Ammon's horn (tissue), 1 donor: ENCODE data around the gene OR13A1.
"Not testable (repeated sequence)": the region's sequence is repeated elsewhere in the genome, so short reads cannot be mapped to it uniquely, and the experiment has no call there.

ENCODE experiments used
- DNase-seq: peaks from one replicate; pipeline ENCODE4 v3.0.0-alpha.2; 2016; ENCODE audit warnings: low spot score

OR13A1 gene

DNA sequence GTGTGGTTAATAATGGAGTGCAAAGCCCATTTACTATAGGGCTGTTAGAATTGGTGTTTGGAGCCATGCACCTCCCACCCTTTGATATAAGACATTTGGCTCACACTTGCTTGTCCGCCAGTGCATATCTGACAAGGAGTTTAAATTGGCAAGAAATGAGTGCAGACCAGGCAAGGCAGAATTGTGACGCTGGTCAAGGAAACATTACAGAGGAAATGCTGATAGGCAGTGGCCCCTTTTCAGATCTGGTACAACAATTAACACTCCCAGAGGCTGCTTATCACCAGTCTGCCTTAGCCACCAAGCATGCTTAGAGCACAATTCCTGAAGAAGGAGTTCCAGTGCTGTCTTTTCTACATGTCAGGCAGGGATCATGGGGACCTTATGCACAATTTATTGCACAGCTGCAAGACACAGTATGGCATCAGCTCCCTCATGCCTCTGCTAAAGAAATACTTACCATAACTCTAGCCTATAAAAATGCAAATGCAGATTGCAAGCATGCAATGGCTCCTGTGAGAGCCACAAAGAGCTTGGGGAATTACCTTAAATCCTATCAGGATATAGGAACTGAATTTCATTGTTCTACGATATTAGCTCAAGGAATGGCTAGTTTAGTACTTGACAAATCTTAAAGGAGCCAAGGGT lies 35.2 kb downstream of the OR13A1 start:
- no peak for DNase-seq

- no peak for DNase-seq
Observed at GRCh38 chr10:45279682-45280081, 35.7 kb downstream of the OR13A1 start.

DNA sequence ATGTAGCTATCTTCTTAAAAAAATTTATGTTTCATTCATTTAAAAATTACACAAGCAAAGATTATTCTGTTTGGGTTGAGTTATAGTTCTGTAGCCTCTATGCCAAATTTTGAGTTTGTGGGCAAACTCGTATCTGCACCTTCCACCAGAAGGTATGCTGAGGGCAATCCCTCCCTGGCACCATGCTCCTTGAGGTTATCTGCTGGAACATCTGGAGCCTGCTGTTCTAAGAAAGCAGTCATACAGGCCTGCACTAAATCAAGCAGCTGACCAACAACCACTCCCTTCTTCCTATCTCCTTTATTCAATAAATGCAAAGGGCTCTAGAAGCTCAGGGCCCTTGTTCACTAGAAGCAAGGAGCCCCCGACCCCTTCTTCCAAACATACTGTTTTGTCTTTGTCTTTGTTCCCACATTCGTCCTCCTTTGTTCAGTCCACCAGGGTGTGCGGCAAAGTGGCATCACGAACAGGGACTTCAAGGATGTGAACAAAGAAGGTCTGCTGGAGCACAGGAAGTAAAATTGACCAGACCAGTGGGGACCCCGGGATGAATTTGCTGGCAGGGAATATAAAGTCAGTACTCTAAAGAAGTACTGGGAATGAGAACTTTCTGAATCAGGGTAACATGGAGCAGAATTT lies 36.4 kb downstream of the OR13A1 start:
- DNase-seq, result no peak

DNA sequence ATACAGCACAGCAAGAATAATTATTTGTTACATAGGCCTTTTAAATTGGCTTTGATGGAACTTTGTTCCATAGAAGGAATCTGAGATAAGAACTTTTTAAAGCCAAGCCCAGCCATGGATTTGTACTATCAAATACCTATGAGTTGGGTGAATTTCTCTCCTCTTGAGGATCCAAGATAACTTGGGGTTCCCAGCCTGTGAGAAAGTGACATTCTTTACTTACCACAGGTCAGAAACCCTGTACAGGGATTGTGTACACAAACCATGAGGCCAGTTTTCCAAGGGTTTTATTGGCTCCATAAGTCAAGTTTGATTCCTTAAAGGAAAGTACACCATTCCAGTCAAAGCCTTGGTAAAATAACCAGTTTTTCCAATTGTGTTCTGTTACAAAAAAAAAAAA lies 39.3 kb downstream of the OR13A1 start:
- DNase-seq, result not testable (repeated sequence)

GRCh38 chr10:45274364-45274763 lies 41.0 kb downstream of the OR13A1 start:
- no peak for DNase-seq

- DNase-seq, result not testable (repeated sequence)
Observed at GRCh38 chr10:45267777-45268176, 47.6 kb downstream of the OR13A1 start.

GRCh38 chr10:45265996-45266395 lies 49.4 kb downstream of the OR13A1 start:
- no peak for DNase-seq

GRCh38 chr10:45261946-45262345 lies 53.5 kb downstream of the OR13A1 start:
- DNase-seq, result no peak

- no peak for DNase-seq
Observed at GRCh38 chr10:45261243-45261775, 54.1 kb downstream of the OR13A1 start.

DNA sequence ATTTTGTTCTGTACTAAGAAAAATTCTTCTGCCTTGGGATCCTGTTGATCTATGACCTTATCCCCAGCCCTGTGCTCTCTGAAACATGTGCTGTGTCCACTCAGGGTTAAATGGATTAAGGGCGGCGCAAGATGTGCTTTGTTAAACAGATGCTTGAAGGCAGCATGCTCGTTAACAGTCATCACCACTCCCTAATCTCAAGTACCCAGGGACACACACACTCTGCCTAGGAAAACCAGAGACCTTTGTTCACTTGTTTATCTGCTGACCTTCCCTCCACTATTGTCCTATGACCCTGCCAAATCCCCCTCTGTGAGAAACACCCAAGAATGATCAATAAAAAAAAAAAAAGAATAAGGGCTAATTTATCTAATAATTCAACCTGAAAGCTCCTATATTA lies 54.8 kb downstream of the OR13A1 start:
- DNase-seq, result not testable (repeated sequence)

GRCh38 chr10:45259786-45260495 lies 55.5 kb downstream of the OR13A1 start:
- not testable (repeated sequence) for DNase-seq

- no peak for DNase-seq
Observed at GRCh38 chr10:45257600-45257999, 57.8 kb downstream of the OR13A1 start.

- DNase-seq, result no peak
Observed at GRCh38 chr10:45256246-45256645, 59.2 kb downstream of the OR13A1 start.

DNA sequence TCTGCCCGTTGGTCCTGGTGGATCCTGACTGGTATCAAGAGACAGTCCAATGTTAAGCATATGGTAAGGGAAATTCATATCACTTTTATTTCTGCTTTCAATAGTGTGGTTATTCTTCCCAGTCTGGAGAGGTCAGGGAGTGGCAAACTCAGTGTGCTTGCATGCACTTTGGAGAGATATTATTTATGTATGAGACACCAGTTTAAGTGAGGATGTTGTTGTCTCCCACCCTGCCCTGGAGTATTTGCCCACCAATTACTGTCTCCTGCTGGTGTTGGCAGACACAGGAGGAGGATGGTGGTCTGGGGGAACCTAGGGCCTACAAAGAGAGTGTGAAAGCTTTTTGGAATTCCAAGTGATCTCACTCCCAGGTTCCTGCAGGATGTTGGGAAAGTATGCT lies 59.7 kb downstream of the OR13A1 start:
- no peak for DNase-seq

DNA sequence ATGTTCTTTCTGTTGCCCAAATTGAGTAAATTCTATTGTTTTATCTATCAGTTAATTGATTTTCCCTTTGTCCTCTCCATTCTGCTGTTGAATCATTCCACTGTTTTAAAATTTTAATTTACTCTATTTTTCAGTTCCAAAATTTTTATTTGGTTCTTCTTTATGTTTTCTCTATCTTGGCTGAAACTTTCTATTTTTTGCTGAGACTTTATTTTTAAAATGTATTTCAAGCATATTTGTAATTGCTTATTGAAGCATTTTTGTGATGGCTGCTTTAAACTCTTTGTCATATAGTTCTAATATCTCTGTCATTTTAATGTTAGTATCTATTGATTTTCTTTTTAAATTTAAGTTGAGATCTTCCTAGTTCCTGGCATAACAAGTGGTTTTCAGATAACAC lies 60.5 kb downstream of the OR13A1 start:
- DNase-seq, result no peak

GRCh38 chr10:45253183-45253914 lies 62.1 kb downstream of the OR13A1 start:
- no peak for DNase-seq
